Nucleus accumbens (tissue), 56 donors: ENCODE measurements around the gene PTPN21.

ENCODE experiments used
- DNase-seq, 56 donors: peaks; one replicate each; lab custom pipeline; 2025; lab: John Stamatoyannopoulos, UW

The PTPN21 gene

DNA sequence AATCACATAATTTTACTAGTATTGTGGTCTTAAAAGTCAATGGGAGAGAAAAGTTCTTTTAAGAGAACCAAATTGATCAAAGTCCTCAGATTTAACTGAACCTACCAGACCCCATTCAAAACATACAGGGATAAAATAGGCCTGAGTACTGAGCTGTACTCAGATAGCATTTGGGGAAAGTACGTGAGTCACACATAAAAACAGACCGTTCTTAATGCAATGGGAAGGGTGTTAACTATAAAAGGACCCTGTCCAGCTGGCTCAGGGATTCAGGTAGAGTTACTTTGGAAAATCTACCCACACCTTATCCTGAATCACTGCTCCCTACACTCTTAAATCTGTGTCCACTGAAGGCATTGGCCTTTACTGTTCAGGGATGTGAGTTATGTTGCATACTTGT is 78.0 kb downstream of the PTPN21 start:
- no peak for DNase-seq

DNA sequence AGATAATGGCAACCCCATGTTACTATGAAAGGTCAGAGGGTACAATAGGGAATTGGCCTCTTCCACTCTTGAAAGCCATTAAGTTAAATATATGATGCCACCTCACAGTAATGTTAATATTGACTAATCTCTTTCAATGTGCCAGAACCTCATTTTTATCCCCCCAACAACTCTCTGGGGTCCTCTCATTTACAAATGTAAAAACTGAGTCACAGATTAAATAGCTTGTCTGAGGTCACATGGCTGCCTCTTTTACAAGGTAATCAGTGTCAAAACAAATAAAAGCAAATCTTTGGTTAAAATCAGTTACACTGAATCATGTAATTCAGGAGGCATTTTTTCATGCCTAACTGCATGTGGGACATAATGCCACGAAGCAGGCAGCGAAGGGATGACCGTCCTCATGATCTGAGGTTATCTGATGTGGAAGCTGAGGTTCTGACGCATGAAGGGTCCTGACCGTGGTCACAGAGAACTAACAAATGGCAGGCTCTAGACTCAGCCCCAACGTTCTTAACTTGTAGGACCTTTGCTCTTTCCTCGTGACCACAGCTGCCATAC is 78.5 kb downstream of the PTPN21 start:
- no peak for DNase-seq

GRCh38 chr14:88473791-88474190 is 81.0 kb downstream of the PTPN21 start:
- no peak for DNase-seq

DNA sequence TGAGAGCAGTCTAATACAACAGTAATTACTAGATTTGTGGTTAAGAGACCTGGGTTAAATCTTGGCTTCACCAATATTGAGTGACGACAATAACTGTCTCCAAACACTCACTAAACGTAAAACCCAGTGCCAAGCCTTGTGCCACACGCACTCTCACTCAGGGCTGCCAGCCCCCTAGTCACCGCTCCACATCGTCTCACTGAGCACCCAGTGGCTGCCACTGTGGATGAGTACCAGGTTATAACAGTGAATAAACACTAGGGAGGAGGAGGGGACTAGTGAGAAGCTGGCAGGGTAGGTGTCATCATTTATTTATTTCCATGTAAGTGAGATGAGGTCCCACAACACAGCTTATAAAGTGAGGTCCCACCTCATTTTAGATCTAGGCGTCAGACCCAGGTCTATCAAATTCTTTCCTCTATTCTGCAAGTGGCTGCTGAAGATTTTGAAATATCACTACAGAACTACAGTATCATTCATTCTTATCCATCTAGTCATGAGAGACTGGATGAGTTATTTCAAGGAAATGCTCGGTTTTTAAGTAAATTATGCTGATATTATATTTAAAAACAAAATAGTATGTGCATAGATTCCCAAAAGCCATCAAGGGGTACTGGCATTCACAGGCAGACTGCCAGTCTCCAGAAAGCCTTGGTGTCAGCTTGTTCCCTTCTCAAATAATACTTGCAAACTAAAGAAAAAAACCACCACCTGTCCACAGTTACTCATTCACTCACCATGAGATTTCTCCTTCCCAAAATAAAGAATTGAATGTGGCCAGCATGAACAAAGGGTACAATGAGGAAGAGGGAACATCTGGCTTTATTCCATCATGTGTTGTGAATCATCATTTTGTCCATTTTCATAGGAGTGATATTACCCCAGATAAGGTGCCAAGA is 84.0 kb downstream of the PTPN21 start:
- DNase-seq = no peak

GRCh38 chr14:88468406-88468805 is 86.4 kb downstream of the PTPN21 start:
- no peak for DNase-seq

GRCh38 chr14:88463318-88463717 is 91.5 kb downstream of the PTPN21 start:
- no peak for DNase-seq

- no peak for DNase-seq
Measured at GRCh38 chr14:88454886-88455285, 99.9 kb downstream of the PTPN21 start.

DNA sequence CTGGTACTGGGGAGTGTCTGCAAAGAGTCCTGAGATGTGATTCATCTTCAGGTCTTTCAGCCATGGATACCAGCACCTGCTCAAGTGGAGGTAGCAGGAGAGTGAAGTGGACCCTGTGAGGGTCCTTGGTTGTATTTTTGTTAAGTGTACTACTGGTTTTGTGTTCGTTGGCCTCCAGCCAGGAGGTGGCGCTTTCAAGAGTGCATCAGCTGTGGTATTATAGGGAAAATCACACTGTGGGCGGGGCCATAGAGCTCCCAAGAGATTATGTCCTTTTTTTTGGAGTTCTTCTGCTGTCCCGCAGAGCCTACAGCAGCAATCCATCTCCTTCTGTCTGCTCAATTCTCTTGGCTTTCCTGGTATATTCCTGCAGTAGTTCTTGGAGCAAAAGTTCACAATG is 102.6 kb downstream of the PTPN21 start:
- DNase-seq = no peak

DNA sequence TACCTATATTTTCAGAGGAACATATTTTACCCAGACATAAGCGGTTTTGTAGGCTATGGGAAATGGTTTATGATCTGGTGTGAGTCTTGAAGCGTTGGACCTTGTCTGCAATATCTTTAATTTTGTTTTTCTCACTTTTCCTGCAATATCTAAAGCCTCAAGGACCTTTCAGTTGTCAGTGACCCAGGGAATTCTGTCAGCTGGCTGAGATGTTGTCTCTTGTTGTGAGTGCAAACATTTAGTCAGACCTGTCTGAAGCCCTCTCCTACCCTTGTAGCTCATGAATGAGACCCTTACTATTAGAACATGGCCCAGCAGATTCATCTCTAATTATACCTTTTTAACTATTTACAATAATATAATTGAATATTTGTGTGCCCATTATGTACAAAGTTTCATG is 115.7 kb downstream of the PTPN21 start:
- no peak for DNase-seq

- peak in 1 of 56 donors; percentile 5 for DNase-seq
Measured at GRCh38 chr14:88437658-88438057, 117.1 kb downstream of the PTPN21 start.

GRCh38 chr14:88430976-88431375 is 123.8 kb downstream of the PTPN21 start:
- DNase-seq = no peak

DNA sequence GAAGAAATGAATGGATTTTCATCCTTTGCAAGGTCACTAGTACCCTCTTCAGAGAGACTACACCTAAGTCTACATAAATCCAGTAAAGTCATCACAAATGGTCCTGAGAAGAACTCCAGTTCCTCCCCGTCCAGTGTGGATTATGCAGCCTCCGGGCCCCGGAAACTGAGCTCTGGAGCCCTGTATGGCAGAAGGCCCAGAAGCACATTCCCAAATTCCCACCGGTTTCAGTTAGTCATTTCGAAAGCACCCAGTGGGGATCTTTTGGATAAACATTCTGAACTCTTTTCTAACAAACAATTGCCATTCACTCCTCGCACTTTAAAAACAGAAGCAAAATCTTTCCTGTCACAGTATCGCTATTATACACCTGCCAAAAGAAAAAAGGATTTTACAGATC is 128.5 kb downstream of the PTPN21 start:
- DNase-seq = no peak

DNA sequence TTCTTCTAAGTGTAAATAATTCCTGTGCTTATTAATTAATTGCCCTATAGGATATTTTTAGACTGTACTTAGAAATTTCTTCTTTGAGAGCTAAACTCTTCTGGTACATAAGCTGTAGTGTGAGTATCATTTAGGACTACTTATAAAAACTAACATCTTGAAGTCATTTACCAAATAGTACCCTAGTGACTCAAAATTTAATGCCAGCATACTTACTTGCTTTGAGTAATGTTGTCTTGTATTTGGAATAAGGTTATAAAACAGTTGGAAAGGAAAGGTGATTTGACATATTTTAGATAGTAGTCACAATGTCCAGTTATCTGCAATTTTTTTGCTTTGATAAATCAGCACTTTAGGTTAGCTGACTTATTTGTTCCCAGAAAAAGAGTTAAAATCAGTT is 130.2 kb downstream of the PTPN21 start:
- no peak for DNase-seq

- DNase-seq = peak in 2 of 56 donors; percentile 12 to 39
Measured at GRCh38 chr14:88422919-88423650, 131.7 kb downstream of the PTPN21 start.

DNA sequence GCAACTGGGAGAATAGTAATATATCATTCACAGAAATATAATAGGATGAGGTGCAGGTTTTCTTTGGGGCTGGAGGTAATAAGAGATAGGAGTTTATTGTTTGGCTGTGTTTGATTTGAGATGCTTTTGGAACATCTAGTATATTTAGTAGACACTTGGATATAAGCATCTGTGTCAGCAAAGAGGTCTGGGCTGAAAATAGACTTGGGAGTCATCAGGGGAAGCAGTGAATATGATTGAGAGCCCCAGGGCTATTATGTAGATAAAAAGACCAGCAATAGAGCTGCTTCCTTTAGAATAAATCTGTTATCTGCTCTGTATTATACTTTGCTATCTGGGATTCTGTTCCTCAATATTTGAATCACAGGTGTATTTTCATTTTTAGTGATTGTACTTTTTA is 132.8 kb downstream of the PTPN21 start:
- no peak for DNase-seq

GRCh38 chr14:88421286-88421685 is 133.5 kb downstream of the PTPN21 start:
- DNase-seq = no peak

GRCh38 chr14:88420187-88420586 is 134.6 kb downstream of the PTPN21 start:
- no peak for DNase-seq

DNA sequence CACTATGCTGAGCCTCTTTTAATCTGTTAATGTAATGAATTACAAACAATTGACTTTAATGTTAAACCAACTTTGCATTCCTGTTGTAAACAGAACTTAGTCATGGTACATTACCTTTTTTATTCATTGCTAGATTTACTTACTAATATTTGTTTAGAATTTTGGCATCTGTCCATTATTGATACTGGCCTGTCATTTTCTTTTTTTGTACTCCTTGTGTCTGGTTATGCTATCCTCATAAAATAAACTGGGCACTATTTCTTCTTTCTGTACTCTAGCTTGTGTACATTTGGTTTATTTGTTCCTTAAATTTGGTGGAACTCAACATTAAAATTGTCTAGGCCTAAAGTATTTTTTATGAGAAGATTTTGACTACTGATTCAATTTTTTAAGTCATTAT is 137.2 kb downstream of the PTPN21 start:
- no peak for DNase-seq
